Nucleus accumbens (tissue), 56 donors: ENCODE results near the gene TMEM9B.
A peak's percentile ranks its signal among the peaks of the same experiment; 100 is the strongest.

ENCODE experiments used
- DNase-seq, 56 donors: peaks; one replicate each; lab custom pipeline; 2025; lab: John Stamatoyannopoulos, UW

TMEM9B gene

GRCh38 chr11:8932564-8933180 is 31.6 kb downstream of the TMEM9B start, which contains the start of gene C11orf16:
C11orf16 (minus strand) TSS chr11:8932947; CDS start chr11:8932308, 639 bp downstream.
- DNase-seq = no peak

- DNase-seq = no peak
Measured at GRCh38 chr11:8930456-8931175, 33.6 kb downstream of the TMEM9B start.

GRCh38 chr11:8928981-8929615 is 35.1 kb downstream of the TMEM9B start:
- no peak for DNase-seq

- DNase-seq = no peak
Measured at GRCh38 chr11:8928205-8928604, 36.0 kb downstream of the TMEM9B start.

- no peak for DNase-seq
Measured at GRCh38 chr11:8927233-8927632, 37.0 kb downstream of the TMEM9B start.

GRCh38 chr11:8926236-8926635 is 38.0 kb downstream of the TMEM9B start:
- no peak for DNase-seq

- no peak for DNase-seq
Measured at GRCh38 chr11:8925711-8926110, 38.5 kb downstream of the TMEM9B start.

- DNase-seq = no peak
Measured at GRCh38 chr11:8922691-8923090, 41.6 kb downstream of the TMEM9B start.

GRCh38 chr11:8917157-8917825 is 47.0 kb downstream of the TMEM9B start:
- DNase-seq = no peak

- DNase-seq = peak in 1 of 56 donors; percentile 14
Measured at GRCh38 chr11:8914661-8915018, 49.6 kb downstream of the TMEM9B start.

- DNase-seq = peak in 29 of 56 donors; percentile 6 to 58 (median 19)
Measured at GRCh38 chr11:8913961-8914660, 50.1 kb downstream of the TMEM9B start.

GRCh38 chr11:8911029-8911823 is 53.0 kb downstream of the TMEM9B start, which contains the start of gene AKIP1:
AKIP1 (plus strand) TSS chr11:8911189; CDS start chr11:8911450, 261 bp downstream.
- peak; percentile 53 to 98 (median 92) for DNase-seq

- peak in 1 of 56 donors; percentile 52 for DNase-seq
Measured at GRCh38 chr11:8910649-8911026, 53.6 kb downstream of the TMEM9B start.

- DNase-seq = no peak
Measured at GRCh38 chr11:8908099-8908498, 56.1 kb downstream of the TMEM9B start.

GRCh38 chr11:8907116-8907515 is 57.1 kb downstream of the TMEM9B start:
- no peak for DNase-seq

GRCh38 chr11:8905528-8906165 is 58.6 kb downstream of the TMEM9B start:
- DNase-seq = no peak

GRCh38 chr11:8899119-8899753 is 65.0 kb downstream of the TMEM9B start:
- DNase-seq = no peak
